ENCODE measurements around the gene SCUBE3.

The SCUBE3 gene

DNA sequence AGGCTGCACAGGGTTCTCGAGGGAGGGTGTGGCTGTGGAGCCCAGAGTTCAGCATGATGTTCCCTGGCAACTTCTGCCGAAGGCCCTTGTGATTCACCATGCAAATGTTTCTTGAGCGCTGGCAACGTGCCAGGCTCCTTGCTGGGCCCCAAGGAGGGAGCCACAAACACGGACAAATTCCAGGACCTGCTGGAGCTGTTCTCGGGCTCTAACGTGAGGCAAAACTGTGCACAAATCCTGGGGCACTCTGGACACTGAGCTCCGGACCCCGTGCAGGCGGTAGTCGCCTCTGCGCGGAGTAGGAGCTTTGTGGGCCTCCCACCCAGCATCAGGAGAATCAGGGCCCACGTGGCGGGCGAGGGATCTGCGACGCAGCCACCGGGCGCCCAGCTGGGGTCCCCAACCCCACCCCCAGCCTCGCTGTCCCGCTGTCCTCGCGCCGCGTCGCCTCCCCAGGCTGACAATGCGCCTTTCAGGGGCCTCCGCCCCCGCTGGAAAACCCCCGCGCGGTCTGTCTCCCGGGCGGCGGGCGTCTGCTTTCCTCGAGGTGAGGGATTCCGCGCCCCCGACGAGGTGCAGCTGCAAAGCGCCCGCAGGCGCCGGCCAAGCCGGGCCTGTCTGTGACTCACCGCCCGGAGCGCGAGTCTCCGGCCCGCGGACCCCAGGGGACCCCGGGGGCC is 31.7 kb upstream of the SCUBE3 start:
- DNase-seq (ENCODE audit: low read depth in 2 of 2) = peak; percentile 51 to 62

DNA sequence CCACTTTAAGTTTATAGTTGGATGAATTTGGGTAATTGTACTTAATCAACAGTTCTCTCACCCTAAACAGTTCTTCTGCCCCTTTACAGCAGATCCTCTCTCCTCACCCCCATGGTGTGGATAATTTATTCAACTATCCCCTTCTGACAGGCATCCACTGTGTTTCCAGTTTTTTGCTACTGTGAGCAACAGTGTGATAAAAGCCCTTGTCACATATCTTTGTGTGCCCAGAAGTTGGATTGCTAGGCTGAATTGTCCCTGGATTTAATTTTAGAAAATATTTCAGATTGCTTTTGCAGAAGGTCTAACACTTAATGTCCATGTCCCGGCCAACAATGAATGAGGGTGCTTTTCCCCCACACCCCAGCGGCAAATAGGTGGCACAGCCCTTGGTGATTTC is 30.5 kb upstream of the SCUBE3 start:
- no peak for DNase-seq (ENCODE audit: low read depth in 2 of 2)

- no peak for DNase-seq (ENCODE audit: low read depth in 2 of 2)
These were observed 29.8 kb upstream of the SCUBE3 start for GRCh38 chr6:35183935-35184334.

GRCh38 chr6:35184580-35185301 is 29.0 kb upstream of the SCUBE3 start:
- no peak for DNase-seq (ENCODE audit: low read depth in 2 of 2)

DNA sequence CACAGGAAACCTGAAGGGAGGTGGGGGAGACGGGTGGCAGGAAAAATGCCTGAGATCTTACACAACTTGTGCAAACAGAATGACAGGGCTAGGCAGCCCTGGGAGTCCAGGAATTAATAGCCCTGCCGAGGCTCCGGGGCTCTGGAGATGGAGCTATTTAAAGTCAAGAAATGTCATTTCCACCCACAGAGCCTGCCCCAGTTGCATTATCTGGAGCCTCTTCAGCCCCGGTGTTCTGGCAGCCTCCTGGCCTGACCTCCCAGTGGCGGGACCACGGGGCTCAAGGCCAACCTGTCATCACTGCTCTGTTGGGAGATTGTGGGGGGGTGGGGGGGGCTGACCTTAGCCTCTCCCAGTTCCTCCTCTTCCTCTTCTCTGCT is 28.5 kb upstream of the SCUBE3 start:
- no peak for DNase-seq (ENCODE audit: low read depth in 2 of 2)

DNA sequence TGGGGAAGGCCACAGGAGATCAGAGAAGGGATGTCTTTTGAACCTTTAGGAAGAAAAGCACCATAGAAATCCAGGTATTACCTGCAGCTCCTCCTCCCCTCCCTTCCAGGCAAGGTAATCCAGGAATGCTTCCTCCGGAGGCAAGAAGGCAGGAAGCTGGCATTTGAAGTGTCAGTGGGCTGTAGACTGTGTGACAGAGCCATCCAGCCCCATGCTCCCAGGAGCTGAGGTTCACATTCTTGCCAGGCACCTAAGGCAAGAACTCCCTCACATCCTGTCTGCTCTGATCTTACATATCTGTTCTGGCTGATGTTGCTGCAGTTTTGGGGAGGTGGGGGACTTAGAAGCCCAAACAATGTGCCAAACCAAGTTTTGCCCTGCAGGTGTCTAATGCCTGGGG is 27.8 kb upstream of the SCUBE3 start:
- DNase-seq (ENCODE audit: low read depth in 2 of 2) = no peak

DNA sequence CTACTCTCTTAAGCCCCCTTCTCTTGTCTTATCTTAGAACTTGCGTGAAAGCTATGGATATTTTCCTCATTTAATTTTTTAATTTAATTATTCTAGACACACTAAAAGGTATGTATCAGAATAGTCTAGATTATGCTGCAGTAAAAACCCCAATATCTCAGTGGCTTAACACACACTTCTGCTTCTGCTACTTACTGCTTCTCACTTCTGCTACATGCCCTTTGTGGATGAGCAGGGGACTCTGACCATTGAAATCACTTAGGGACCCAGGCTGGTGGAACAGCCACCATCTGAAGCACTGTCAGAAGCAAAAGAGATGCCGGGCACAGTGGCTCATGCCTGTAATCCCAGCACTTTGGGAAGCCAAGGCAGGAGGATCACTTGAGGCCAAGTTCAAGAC is 27.2 kb upstream of the SCUBE3 start:
- DNase-seq (ENCODE audit: low read depth in 2 of 2) = no peak

DNA sequence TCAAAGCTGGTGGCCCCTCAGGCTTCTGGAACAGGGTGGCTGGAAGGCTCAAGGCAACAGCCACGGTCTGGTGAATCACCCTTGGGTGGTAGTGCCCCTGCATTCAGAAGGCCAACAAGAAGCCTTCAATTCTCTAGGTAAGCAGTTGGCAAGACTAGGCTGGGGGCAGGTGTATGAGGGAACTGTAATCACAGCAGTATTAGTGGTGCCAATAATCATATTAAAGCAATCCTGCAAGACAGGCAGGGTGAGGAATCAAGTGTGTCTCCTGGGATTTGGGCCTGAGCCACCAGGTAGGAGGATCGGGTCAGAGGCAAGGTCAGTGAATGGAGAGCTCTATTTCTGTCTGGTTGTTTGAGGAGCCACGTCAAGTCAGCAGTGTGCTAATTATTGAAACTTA is 24.9 kb upstream of the SCUBE3 start:
- DNase-seq (ENCODE audit: low read depth in 2 of 2) = no peak

GRCh38 chr6:35190306-35190705 is 23.4 kb upstream of the SCUBE3 start:
- no peak for DNase-seq (ENCODE audit: low read depth in 2 of 2)

GRCh38 chr6:35191889-35192288 is 21.9 kb upstream of the SCUBE3 start:
- DNase-seq (ENCODE audit: low read depth in 2 of 2) = no peak

GRCh38 chr6:35192301-35192860 is 21.4 kb upstream of the SCUBE3 start:
- no peak for DNase-seq (ENCODE audit: low read depth in 2 of 2)

DNA sequence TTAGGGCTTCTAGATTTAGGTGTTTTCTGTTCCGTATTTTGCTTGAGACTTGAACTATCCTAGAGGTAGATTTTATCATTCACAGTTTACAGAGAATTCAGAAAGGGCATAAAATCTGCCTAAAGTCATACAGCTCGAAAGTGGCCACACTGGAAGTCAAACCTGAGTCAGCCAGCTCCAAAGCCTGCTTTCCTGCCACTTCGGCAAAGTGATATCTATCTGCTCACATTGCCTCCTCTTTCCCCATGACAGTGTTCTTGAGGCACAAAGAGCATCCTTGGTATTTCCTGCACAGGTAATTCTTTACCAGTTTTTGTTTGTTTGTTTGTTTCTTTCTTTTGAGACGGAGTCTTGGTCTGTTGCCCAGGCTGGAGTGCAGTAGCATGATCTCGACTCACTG is 19.4 kb upstream of the SCUBE3 start:
- DNase-seq (ENCODE audit: low read depth in 2 of 2) = no peak

DNA sequence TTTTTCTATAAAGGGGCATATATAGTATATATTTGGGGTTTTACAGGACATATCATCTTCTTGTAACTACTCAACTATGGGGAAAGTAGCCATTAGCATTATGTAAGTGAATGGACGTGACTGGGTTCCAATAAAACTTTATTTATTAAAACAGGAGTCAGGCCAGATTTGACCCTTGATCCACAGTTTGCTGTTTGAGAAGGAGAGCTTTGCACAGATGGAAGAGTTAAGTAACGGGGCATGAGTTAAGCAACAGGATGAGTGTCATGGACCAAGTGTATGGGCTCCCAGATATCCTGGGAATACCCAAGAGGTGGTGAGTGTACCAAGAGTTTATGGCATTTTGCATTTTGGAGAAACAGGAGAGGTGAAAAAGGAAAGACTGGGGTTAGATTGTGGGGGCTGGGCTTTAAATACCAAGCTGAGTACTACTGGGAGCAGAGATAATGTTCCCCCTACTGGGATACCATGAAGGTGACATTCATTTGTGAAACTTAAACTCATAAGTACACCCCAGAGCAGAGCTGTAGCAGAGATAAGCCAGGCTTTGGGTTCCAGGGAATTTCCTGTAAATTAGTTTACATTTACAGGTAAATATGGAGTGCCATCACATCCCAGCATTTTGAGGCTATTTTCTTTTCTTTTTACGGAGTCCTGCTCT is 18.5 kb upstream of the SCUBE3 start:
- DNase-seq (ENCODE audit: low read depth in 2 of 2) = no peak

- DNase-seq (ENCODE audit: low read depth in 2 of 2) = no peak
These were observed 16.6 kb upstream of the SCUBE3 start for GRCh38 chr6:35197196-35197595.

DNA sequence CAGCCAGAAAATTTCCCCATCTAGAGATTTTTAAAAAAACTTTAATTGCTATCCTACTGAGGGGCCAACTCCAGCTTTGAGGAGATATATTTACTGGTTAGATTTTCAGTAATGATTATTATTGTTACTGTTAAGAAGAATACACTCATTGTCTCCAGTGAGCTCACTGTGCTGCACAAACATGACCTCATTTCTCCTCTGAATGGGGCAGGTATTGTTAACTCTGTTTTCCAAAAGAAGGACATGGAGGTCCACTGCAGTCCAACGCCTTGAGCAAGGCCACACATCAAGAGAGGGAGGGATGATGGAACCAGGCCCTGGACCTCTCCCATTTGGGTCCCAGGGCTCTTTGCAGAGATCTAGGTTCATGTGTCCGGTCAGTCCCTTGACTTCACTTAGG is 13.9 kb upstream of the SCUBE3 start:
- DNase-seq (ENCODE audit: low read depth in 2 of 2) = no peak

GRCh38 chr6:35202066-35202546 is 11.7 kb upstream of the SCUBE3 start:
- DNase-seq (ENCODE audit: low read depth in 2 of 2) = no peak

GRCh38 chr6:35203152-35203670 is 10.5 kb upstream of the SCUBE3 start:
- no peak for DNase-seq (ENCODE audit: low read depth in 2 of 2)

GRCh38 chr6:35203680-35204079 is 10.1 kb upstream of the SCUBE3 start:
- DNase-seq (ENCODE audit: low read depth in 2 of 2) = no peak

DNA sequence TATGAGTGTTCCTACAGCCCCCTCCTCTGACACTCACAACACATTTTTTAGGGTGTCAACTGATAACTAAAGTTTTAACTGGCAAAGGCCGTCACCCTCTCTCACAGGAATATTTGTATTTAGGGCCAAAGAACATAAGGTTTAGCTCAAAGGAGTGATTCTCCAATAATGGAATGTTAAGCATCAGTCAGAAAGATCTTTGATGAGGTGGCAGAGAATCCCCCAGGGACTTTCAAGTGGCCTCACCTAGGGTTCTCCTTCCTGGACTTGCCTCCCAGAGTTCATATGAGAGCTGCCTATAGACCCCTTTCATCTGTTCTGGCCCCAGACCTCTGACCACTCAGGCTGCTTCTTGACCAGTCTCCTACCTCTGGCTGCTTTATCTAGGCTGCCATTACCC is 7.4 kb upstream of the SCUBE3 start:
- no peak for DNase-seq (ENCODE audit: low read depth in 2 of 2)

DNA sequence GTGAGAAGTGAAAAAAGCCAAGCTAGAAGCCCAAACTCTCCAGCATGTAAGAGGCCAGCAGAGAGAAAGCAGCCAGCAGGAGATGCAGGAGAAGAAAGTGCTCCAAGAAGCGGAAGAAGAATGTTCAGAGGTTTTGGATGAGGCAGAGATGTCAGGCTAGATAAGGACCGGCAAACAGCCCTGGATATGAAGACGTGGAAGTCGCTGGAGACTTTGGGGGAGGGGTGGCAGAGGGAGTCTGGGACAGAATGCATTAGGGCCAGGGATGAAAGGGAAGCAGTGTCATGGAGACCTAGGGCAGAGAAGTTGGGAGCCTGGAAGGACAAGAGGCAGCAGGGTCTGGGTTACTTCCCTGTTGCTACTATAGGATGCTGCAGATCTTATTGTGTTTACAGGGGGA is 5.3 kb upstream of the SCUBE3 start:
- DNase-seq (ENCODE audit: low read depth in 2 of 2) = no peak

- no peak for DNase-seq (ENCODE audit: low read depth in 2 of 2)
These were observed 4.7 kb upstream of the SCUBE3 start for GRCh38 chr6:35209081-35209480.

- DNase-seq (ENCODE audit: low read depth in 2 of 2) = no peak
These were observed 4.0 kb upstream of the SCUBE3 start for GRCh38 chr6:35209622-35210247.
